HEK293 (cell line): ENCODE measurements around the gene KRTAP10-4.

Experiments
- CTCF ChIA-PET: fragments of 350-600 bp; formaldehyde crosslinking; extraction: SDS; loops from one replicate; lab custom pipeline; 2021; ENCODE audit warnings: antibody characterized with exemption; lab: Yijun Ruan, JAX
- POLR2A ChIA-PET: fragments of 300-600 bp; formaldehyde crosslinking; extraction: SDS; loops from one replicate; lab custom pipeline; 2020; ENCODE audit warnings: antibody characterized with exemption, inconsistent platforms; lab: Yijun Ruan, JAX
- H3K27ac ChIP-seq: fragments of 200-500 bp; sonication (Bioruptor generic); 2 replicates; pipeline ENCODE4 v1.5.1; 2014; ENCODE audit warnings: low read depth, low read length, control low read depth, inconsistent platforms; ENCODE audit errors: extremely low read depth
- H3K36me3 ChIP-seq, 2 experiments: fragments of 200-500 bp in 1 of 2; sonication (Bioruptor generic) in 1 of 2; 1 replicate in 1 of 2; 2 replicates in 1 of 2; pipeline ENCODE4 v1.5.1; 2014 to 2017; ENCODE audit warnings: inconsistent platforms in 2 of 2, low read length in 2 of 2; ENCODE audit not compliant: control insufficient read depth in 2 of 2, insufficient read depth in 1 of 2
- H3K4me1 ChIP-seq: fragments of 200-500 bp; sonication (Bioruptor generic); 2 replicates; pipeline ENCODE4 v1.5.1; 2014; ENCODE audit warnings: mild to moderate bottlenecking, low read length, inconsistent platforms; ENCODE audit not compliant: control insufficient read depth, insufficient read depth
- H3K4me3 ChIP-seq: 2 replicates; pipeline ENCODE4 v1.5.1; 2011; ENCODE audit warnings: low read depth, mild to moderate bottlenecking, control low read depth, low read length, moderate library complexity
- H3K9me3 ChIP-seq: fragments of 200-500 bp; sonication (Bioruptor generic); 2 replicates; pipeline ENCODE4 v1.5.1; 2014; ENCODE audit warnings: low read depth, low read length, inconsistent platforms; ENCODE audit not compliant: control insufficient read depth, insufficient read depth
- ELK4 ChIP-seq: IDR thresholded peaks from 2 replicates; pipeline ENCODE4 v1.6.1; 2011; ENCODE audit warnings: mild to moderate bottlenecking, low read depth, low read length, borderline replicate concordance
- FEZF1 ChIP-seq: fragments of 450-650 bp; formaldehyde crosslinking; IDR thresholded peaks from 2 replicates; pipeline ENCODE4 v1.5.1; 2016; ENCODE audit warnings: missing biosample characterization, missing genetic modification characterization
- GLIS2 ChIP-seq: fragments of 450-650 bp; formaldehyde crosslinking; IDR thresholded peaks from 2 replicates; pipeline ENCODE4 v1.5.1; 2016; ENCODE audit warnings: missing biosample characterization, missing genetic modification characterization
- PBX3 ChIP-seq: sonication (generic); formaldehyde crosslinking; IDR thresholded peaks from 2 replicates; pipeline ENCODE4 v1.8.1; 2022; ENCODE audit warnings: mild to moderate bottlenecking, moderate library complexity, missing genetic modification reagents
- SP3 ChIP-seq: fragments of 450-650 bp; formaldehyde crosslinking; IDR thresholded peaks from 2 replicates; pipeline ENCODE4 v1.5.1; 2016; ENCODE audit warnings: missing biosample characterization, missing genetic modification characterization
- ZBTB26 ChIP-seq: fragments of 450-650 bp; formaldehyde crosslinking; optimal IDR thresholded peaks from 2 replicates; pipeline ENCODE3; 2016; ENCODE audit warnings: missing biosample characterization, mild to moderate bottlenecking, missing genetic modification characterization
- ZNF121 ChIP-seq: fragments of 450-650 bp; formaldehyde crosslinking; IDR thresholded peaks from 2 replicates; pipeline ENCODE4 v1.5.1; 2016; ENCODE audit warnings: missing biosample characterization, missing genetic modification characterization
- ZNF18 ChIP-seq: fragments of 450-650 bp; formaldehyde crosslinking; IDR thresholded peaks from 2 replicates; pipeline ENCODE4 v1.5.1; 2016; ENCODE audit warnings: missing biosample characterization, missing genetic modification characterization
- ZNF211 ChIP-seq: fragments of 450-650 bp; formaldehyde crosslinking; IDR thresholded peaks from 2 replicates; pipeline ENCODE4 v1.5.1; 2016; ENCODE audit warnings: low read depth, missing biosample characterization, missing genetic modification characterization
- ZNF302 ChIP-seq: fragments of 450-650 bp; formaldehyde crosslinking; IDR thresholded peaks from 2 replicates; pipeline ENCODE4 v1.5.1; 2016; ENCODE audit warnings: missing biosample characterization, missing genetic modification characterization, low read depth
- ZNF354C ChIP-seq: fragments of 450-650 bp; formaldehyde crosslinking; IDR thresholded peaks from 2 replicates; pipeline ENCODE4 v1.5.1; 2016; ENCODE audit warnings: missing biosample characterization, missing genetic modification characterization, low read depth, borderline replicate concordance
- ZNF37A ChIP-seq: fragments of 450-650 bp; IDR thresholded peaks from 2 replicates; pipeline ENCODE4 v1.5.1; 2018; ENCODE audit warnings: missing biosample characterization, missing genetic modification characterization
- ZNF423 ChIP-seq: fragments of 450-650 bp; formaldehyde crosslinking; IDR thresholded peaks from 2 replicates; pipeline ENCODE4 v1.5.1; 2016; ENCODE audit warnings: missing biosample characterization, missing genetic modification characterization
- ZNF555 ChIP-seq: fragments of 450-650 bp; formaldehyde crosslinking; conservative IDR thresholded peaks from 2 replicates; pipeline ENCODE4 v1.5.1; 2017; ENCODE audit warnings: missing biosample characterization, mild to moderate bottlenecking, missing genetic modification characterization, inconsistent platforms
- ZNF664 ChIP-seq: fragments of 450-650 bp; formaldehyde crosslinking; IDR thresholded peaks from 2 replicates; pipeline ENCODE4 v1.5.1; 2016; ENCODE audit warnings: missing biosample characterization, missing genetic modification characterization
- ZNF776 ChIP-seq: fragments of 450-650 bp; formaldehyde crosslinking; IDR thresholded peaks from 2 replicates; pipeline ENCODE4 v1.5.0; 2017; ENCODE audit warnings: missing biosample characterization, missing genetic modification characterization, borderline replicate concordance

The KRTAP10-4 gene

GRCh38 chr21:44613386-44614155 is 40.0 kb downstream of the KRTAP10-4 start:
- no peaks in the 10 kb centered on the region for H3K36me3 ChIP-seq
- no peaks in the 10 kb centered on the region for H3K9me3 ChIP-seq
- no peak overlapping the region for H3K4me3 ChIP-seq
- ChIA-PET CTCF (no interaction called here), POLR2A (no interaction called here)
- no peak for TF ChIP-seq ZBTB26 (tag by site-specific recombination)
- H3K4me1 ChIP-seq, result no peaks in the 10 kb centered on the region
- no peak overlapping the region for H3K27ac ChIP-seq

- H3K4me1 ChIP-seq, result no peaks in the 10 kb centered on the region
- H3K36me3 ChIP-seq, result no peaks in the 10 kb centered on the region
- no peak for TF ChIP-seq ZBTB26 (tag by site-specific recombination)
- TF ChIP-seq ELK4, result no peak
- TF ChIP-seq ZNF664 (tag by site-specific recombination), result no peak
- no peak for TF ChIP-seq ZNF211
- no peak for TF ChIP-seq SP3
- no peak for TF ChIP-seq ZNF37A (tag by site-specific recombination)
- TF ChIP-seq ZNF302 (tag by site-specific recombination), result no peak
- TF ChIP-seq PBX3 (CRISPR knock-in tag), result no peak
- TF ChIP-seq ZNF18 (tag by site-specific recombination), result no peak
- no peak for TF ChIP-seq GLIS2 (tag by site-specific recombination)
- TF ChIP-seq ZNF555 (tag by site-specific recombination), result no peak
- TF ChIP-seq ZNF354C, result no peak
- no peak for TF ChIP-seq ZNF776 (tag by site-specific recombination)
- no peak for TF ChIP-seq ZNF423
- TF ChIP-seq, all 188 proteins: peak for 0
- no peak overlapping the region for H3K27ac ChIP-seq
- no peaks in the 10 kb centered on the region for H3K9me3 ChIP-seq
- H3K4me3 ChIP-seq, result no peak overlapping the region
- CTCF ChIA-PET, result no interaction called here
- POLR2A ChIA-PET, result no interaction called here
Measured at GRCh38 chr21:44614161-44614631, 40.7 kb downstream of the KRTAP10-4 start.

- Histone ChIP-seq H3K4me3 (no peak overlapping the region), H3K27ac (no peak overlapping the region), H3K4me1 (no peaks in the 10 kb centered on the region), H3K9me3 (no peaks in the 10 kb centered on the region), H3K36me3 (no peaks in the 10 kb centered on the region)
- TF ChIP-seq ZNF121 (no peak), FEZF1 (tag by site-specific recombination) (no peak)
- ChIA-PET POLR2A (no interaction called here), CTCF (interaction anchor here (0.7 to 1.1 kb wide), 2 partner anchors 62 to 104 kb away, joined by 3 to 6 read pairs; no protein-coding TSS in a partner anchor)
Measured at GRCh38 chr21:44614961-44615391, 41.4 kb downstream of the KRTAP10-4 start.
